Measurements from ENCODE around the gene UNK. TPM values are rescaled to one million over a fixed set of nuclear protein-coding genes. Genes with fewer than 3 reads are reported as not detected.
A peak's percentile ranks its signal among the peaks of the same experiment; 100 is the strongest.

The UNK gene
- total and polyA plus RNA-seq, 2 of the 13 experiments (the other 11 are each of a cell fraction or from before 2014, with no cell fraction given), result 31.6 to 33.0 TPM

GRCh38 chr17:75785016-75785890, 647 bp downstream of the UNK start (continued):
- TF ChIP-seq NR0B2 (CRISPR knock-in tag; IDR thresholded peaks at IDR 0.05), result peak; percentile 93
- TF ChIP-seq MZF1 (CRISPR knock-in tag; IDR thresholded peaks at IDR 0.05; ENCODE audit: borderline replicate concordance), result no peak
- peak; percentile 14; the same call in 1 of the 2 replicates for TF ChIP-seq ZNF136 (CRISPR knock-in tag; IDR thresholded peaks at IDR 0.05; ENCODE audit: low read depth)
- TF ChIP-seq ZNF276 (CRISPR knock-in tag; IDR thresholded peaks at IDR 0.05; ENCODE audit: low read depth), result peak; percentile 94
- no peak; the same call in 1 of the 2 replicates for TF ChIP-seq GTF3A (CRISPR knock-in tag; conservative IDR thresholded peaks at IDR 0.05)
- peak; percentile 69; the same call in 1 of the 2 replicates for TF ChIP-seq NKX3-1 (CRISPR knock-in tag; IDR thresholded peaks at IDR 0.05)
- 0 out of 2 replicates have a peak, but pooled peaks have one; percentile 3 for TF ChIP-seq DNMT1 (CRISPR knock-in tag; IDR thresholded peaks at IDR 0.05)
- TF ChIP-seq ZNF557 (CRISPR knock-in tag; IDR thresholded peaks at IDR 0.05), result peak; percentile 53; the same call in 1 of the 2 replicates
- TF ChIP-seq ZNF883 (CRISPR knock-in tag; IDR thresholded peaks at IDR 0.05; ENCODE audit: not compliant biosample characterization), result peak; percentile 81
- peak; percentile 92; the same call in 1 of the 2 replicates for TF ChIP-seq ZNF772 (CRISPR knock-in tag; IDR thresholded peaks at IDR 0.05)
- 0 out of 2 replicates have a peak, but pooled peaks have one; percentile 15 for TF ChIP-seq ZFP37 (CRISPR knock-in tag; IDR thresholded peaks at IDR 0.05; ENCODE audit: borderline replicate concordance)
- TF ChIP-seq SNAPC4 (CRISPR knock-in tag; IDR thresholded peaks at IDR 0.05), result no peak; the same call in 1 of the 2 replicates
- peak; percentile 55; the same call in 1 of the 2 replicates for TF ChIP-seq TRAFD1 (CRISPR knock-in tag; IDR thresholded peaks at IDR 0.05; ENCODE audit: borderline replicate concordance)
- TF ChIP-seq FOSL1 (CRISPR knock-in tag; IDR thresholded peaks at IDR 0.05; ENCODE audit: borderline replicate concordance), result peak; percentile 45; the same call in 1 of the 2 replicates
- TF ChIP-seq ZNF24 (IDR thresholded peaks at IDR 0.05), result no peak
- TF ChIP-seq RAD51 (IDR thresholded peaks at IDR 0.05; ENCODE audit: borderline replicate concordance), result no peak

All from HepG2 (cell line).